ENCODE results near the gene JOSD2. TPM values are rescaled to one million over a fixed set of nuclear protein-coding genes. Genes with fewer than 3 reads are reported as not detected.

The JOSD2 gene
- total RNA-seq, 6 experiments from 2014 or later: 15.0 to 27.5 (median 19.1) TPM

DNA sequence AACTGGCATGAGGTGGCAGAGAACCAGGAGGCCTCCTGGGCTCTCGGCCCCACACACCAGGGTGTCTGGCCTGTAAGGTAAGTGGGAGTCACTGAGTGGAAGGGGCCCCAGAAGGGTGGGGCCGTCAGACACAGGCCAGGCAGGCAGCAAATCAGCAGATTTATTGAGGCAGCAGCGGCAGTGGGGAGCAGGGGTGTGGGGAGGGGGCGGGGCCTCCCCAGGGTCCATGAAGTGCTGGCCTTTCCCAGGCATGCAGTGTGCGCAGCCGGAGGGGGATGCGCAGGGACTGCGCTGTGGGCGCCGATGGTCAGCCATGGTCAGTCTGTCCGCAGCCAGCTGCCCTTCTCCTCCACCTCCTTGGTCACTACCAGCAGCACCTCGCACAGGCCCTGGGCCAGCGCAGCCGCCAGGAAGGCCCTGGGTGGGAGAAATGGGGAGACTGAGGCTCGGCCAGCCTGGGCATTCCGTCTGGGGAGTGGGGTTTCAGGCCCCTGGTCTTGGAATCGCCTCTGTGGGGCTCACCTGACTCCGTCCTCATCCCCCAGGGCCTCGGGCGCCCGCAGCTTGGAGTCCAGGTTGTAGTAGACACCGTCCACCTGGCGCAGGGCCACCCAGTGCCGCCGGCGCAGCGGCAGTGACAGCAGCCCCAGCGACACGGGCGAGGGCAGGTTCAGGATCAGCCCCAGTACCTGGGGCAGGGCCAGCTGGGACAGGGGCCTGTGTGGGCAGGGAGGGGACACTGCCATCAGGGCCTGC, 5.0 kb downstream of the JOSD2 start:
- 80% methylated on average over 5 of the region's 30 CpGs for WGBS (ENCODE audit: insufficient coverage, low coverage, low lambda C conversion rate, missing lambda C conversion rate)
- H3K27me3 ChIP-seq: no peaks in the 10 kb centered on the region
- H3K36me3 ChIP-seq: no peaks in the 10 kb centered on the region
- no peak overlapping the region for H3K27ac ChIP-seq
- peaks cover 0 to 4% (median 0%) of the 10 kb centered on the region in 4 donors for H3K4me1 ChIP-seq
- no peak for TF ChIP-seq POLR2A (IDR thresholded peaks at IDR 0.05)
- TF ChIP-seq, protein P1, sequence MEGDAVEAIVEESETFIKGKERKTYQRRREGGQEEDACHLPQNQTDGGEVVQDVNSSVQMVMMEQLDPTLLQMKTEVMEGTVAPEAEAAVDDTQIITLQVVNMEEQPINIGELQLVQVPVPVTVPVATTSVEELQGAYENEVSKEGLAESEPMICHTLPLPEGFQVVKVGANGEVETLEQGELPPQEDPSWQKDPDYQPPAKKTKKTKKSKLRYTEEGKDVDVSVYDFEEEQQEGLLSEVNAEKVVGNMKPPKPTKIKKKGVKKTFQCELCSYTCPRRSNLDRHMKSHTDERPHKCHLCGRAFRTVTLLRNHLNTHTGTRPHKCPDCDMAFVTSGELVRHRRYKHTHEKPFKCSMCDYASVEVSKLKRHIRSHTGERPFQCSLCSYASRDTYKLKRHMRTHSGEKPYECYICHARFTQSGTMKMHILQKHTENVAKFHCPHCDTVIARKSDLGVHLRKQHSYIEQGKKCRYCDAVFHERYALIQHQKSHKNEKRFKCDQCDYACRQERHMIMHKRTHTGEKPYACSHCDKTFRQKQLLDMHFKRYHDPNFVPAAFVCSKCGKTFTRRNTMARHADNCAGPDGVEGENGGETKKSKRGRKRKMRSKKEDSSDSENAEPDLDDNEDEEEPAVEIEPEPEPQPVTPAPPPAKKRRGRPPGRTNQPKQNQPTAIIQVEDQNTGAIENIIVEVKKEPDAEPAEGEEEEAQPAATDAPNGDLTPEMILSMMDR (IDR thresholded peaks at IDR 0.05): no peak
- H3K9me3 ChIP-seq: no peaks in the 10 kb centered on the region
- peak in 1 of 3 donors; percentile 49 for DNase-seq
- no peak for ATAC-seq
- H3K4me3 ChIP-seq: no peak overlapping the region
- intact Hi-C loops (cut with DNase I): no loop called here

DNA sequence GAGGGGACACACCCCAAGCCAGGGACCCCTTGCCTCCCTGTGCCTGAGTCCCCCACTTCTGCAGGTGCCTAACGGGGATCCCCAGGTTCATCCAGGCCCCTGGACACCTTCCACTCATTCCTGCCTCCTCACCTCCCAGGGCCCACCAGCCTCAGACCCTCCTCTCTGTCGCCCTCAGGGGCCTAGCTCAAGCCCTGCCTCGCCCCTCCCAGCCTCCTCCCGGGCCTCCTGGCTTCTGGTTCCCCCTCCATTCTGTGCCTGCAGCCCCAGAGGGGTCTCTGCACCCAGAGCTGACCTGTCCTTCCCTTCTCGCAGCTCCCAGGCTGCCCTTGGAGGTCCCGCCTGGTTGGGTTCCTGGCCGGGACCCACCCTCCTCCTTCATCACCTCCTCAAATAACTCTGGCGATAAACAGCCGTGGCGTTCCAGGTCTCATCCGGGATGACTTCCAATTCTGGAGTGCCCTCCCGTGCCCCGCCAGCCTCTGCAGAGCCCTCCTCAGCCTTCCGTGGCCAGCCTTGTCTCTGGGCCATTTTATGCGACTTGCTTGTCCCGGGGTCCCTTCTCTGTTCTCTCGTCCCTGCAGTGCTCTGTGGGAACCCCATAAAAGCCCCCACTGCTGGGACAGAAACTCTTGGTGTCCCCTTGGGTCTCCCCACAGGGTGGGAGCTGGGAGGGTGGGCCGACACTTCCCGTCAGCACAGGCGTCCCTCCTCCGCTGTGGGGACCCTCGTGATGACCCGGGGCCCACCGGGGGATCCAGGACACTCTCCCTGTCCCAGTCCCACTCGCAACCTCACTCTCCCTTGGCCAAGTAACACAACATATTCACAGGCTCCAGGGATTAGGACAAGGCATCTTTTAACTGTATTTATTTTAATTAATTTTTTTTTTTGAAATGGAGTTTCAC, 9.2 kb downstream of the JOSD2 start:
- peak in 1 of 3 donors; percentile 52 for DNase-seq

DNA sequence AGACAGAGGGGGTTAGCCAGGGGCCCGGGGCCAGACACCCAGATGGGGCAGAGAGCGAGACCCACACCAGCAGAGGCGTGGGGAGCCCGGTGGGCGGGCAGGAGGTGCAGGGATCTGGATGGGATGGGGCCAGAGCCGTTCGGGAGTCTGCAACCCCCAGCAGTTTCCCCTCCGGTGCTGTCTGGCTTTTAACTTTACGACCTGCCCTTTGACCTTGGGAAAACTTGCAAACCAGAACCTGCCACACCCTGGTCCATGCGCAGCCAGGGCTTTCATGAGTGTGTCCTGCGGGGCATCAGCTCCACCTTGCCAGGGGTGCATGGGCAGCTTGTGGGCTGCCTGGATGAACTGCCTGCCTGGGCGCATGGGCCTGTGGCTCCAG, 9.8 kb downstream of the JOSD2 start:
- intact Hi-C loops (cut with DNase I): no loop called here
- Histone ChIP-seq H3K9me3 (no peaks in the 10 kb centered on the region), H3K4me1 (no peaks in the 10 kb centered on the region), H3K27ac (no peak overlapping the region), H3K36me3 (no peaks in the 10 kb centered on the region), H3K27me3 (no peaks in the 10 kb centered on the region), H3K4me3 (no peak overlapping the region)
- ATAC-seq (peak in 3 of 4 donors; percentile 16 to 25 (median 22)), DNase-seq (no peak)
- 88% methylated on average over 5 of the region's 12 CpGs for WGBS (ENCODE audit: insufficient coverage, low coverage, low lambda C conversion rate, missing lambda C conversion rate)
- TF ChIP-seq, protein P1 (IDR thresholded peaks at IDR 0.05): no peak
- TF ChIP-seq POLR2A (IDR thresholded peaks at IDR 0.05): no peak

More for the DNA sequence above, 9.2 kb downstream of the JOSD2 start:
- TF ChIP-seq, protein P1 (IDR thresholded peaks at IDR 0.05): no peak
- no peak for TF ChIP-seq POLR2A (IDR thresholded peaks at IDR 0.05)
- Histone ChIP-seq H3K27me3 (no peaks in the 10 kb centered on the region), H3K27ac (no peak overlapping the region), H3K4me1 (no peaks in the 10 kb centered on the region), H3K36me3 (no peaks in the 10 kb centered on the region), H3K9me3 (no peaks in the 10 kb centered on the region), H3K4me3 (no peak overlapping the region)
- 76% methylated on average over 8 of the region's 25 CpGs for WGBS (ENCODE audit: insufficient coverage, low coverage, low lambda C conversion rate, missing lambda C conversion rate)
- intact Hi-C loops (cut with DNase I): no loop called here
- peak in 1 of 4 donors; percentile 18 for ATAC-seq

DNA sequence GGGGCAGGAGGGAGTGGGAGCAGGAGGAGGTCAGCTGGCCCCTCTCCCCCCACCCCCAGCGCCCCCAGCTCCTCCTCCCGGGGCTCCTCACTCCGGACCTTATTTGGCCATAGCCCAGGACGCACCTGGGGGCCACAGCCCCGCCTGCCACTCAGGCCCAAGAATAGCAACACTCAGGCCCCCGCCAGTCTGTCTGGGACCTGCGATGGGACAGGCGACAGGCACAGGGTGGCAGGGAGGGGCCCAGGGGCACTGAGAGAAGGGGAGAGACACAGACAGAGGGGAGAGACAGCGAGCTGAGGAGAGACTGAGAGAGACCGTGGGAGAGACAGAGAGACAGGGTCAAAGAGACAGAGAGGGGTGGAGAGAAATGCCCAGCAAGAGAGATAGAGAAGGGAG, 10.2 kb downstream of the JOSD2 start:
- peak in 2 of 4 donors; percentile 11 to 16 for ATAC-seq

More for the DNA sequence above, 10.2 kb downstream of the JOSD2 start:
- WGBS (ENCODE audit: insufficient coverage, low coverage, low lambda C conversion rate, missing lambda C conversion rate): 64% methylated on average over 9 of the region's 10 CpGs
- TF ChIP-seq POLR2A (IDR thresholded peaks at IDR 0.05): no peak
- TF ChIP-seq, protein P1 (IDR thresholded peaks at IDR 0.05): no peak
- Histone ChIP-seq H3K27ac (no peak overlapping the region), H3K9me3 (no peaks in the 10 kb centered on the region), H3K27me3 (no peaks in the 10 kb centered on the region), H3K36me3 (no peaks in the 10 kb centered on the region), H3K4me3 (no peak overlapping the region), H3K4me1 (no peaks in the 10 kb centered on the region)
- DNase-seq: peak in 1 of 3 donors; percentile 48
- intact Hi-C loops (cut with DNase I): no loop called here
